Measurements from ENCODE around the gene PPP1R13B. TPM values are rescaled to one million over a fixed set of nuclear protein-coding genes. Genes with fewer than 3 reads are reported as not detected.
A peak's percentile ranks its signal among the peaks of the same experiment; 100 is the strongest.

The PPP1R13B gene
- total RNA-seq, 2 donors from 2014 or later = 18.2 to 22.6 TPM

- Mint-ChIP-seq H3K4me1 (peaks cover 10% of the 10 kb centered on the region), H3K36me3 (ENCODE audit: low read depth) (no peaks in the 10 kb centered on the region), H3K4me3 (peak overlapping the region; percentile 89), H3K27ac (peak overlapping the region; percentile 66), H3K27me3 (no peaks in the 10 kb centered on the region)
- H3K9me3 ChIP-seq (ENCODE audit: control insufficient read depth, low read length, poor library complexity, severe bottlenecking) = no peaks in the 10 kb centered on the region
- ATAC-seq = peak; percentile 68
- DNase-seq = no peak
Observed at GRCh38 chr14:103872481-103873113, 25.2 kb upstream of the PPP1R13B start.

- Mint-ChIP-seq H3K27me3 (no peaks in the 10 kb centered on the region), H3K4me3 (peak overlapping the region; percentile 89), H3K4me1 (peaks cover 10% of the 10 kb centered on the region), H3K27ac (peak overlapping the region; percentile 66), H3K36me3 (ENCODE audit: low read depth) (no peaks in the 10 kb centered on the region)
- ATAC-seq (peak; percentile 86), DNase-seq (peak; percentile 50 to 67 (median 66))
- no peaks in the 10 kb centered on the region for H3K9me3 ChIP-seq (ENCODE audit: control insufficient read depth, low read length, poor library complexity, severe bottlenecking)
Observed at GRCh38 chr14:103871596-103872480, 24.5 kb upstream of the PPP1R13B start.

GRCh38 chr14:103870891-103871595 is 23.7 kb upstream of the PPP1R13B start:
- DNase-seq (no peak), ATAC-seq (no peak)
- Mint-ChIP-seq H3K4me3 (peak overlapping the region; percentile 89), H3K27ac (no peak overlapping the region), H3K36me3 (ENCODE audit: low read depth) (no peaks in the 10 kb centered on the region), H3K4me1 (peaks cover 10% of the 10 kb centered on the region), H3K27me3 (no peaks in the 10 kb centered on the region)
- H3K9me3 ChIP-seq (ENCODE audit: control insufficient read depth, low read length, poor library complexity, severe bottlenecking) = no peaks in the 10 kb centered on the region

GRCh38 chr14:103870144-103870876 is 22.9 kb upstream of the PPP1R13B start:
- Mint-ChIP-seq H3K36me3 (ENCODE audit: low read depth) (no peaks in the 10 kb centered on the region), H3K27me3 (no peaks in the 10 kb centered on the region), H3K4me1 (peaks cover 10% of the 10 kb centered on the region), H3K4me3 (no peak overlapping the region), H3K27ac (no peak overlapping the region)
- DNase-seq = no peak
- no peak for ATAC-seq
- H3K9me3 ChIP-seq (ENCODE audit: control insufficient read depth, low read length, poor library complexity, severe bottlenecking) = no peaks in the 10 kb centered on the region

- no peak overlapping the region for H3K4me3 Mint-ChIP-seq
- ATAC-seq (no peak), DNase-seq (no peak)
- no peaks in the 10 kb centered on the region for H3K9me3 ChIP-seq (ENCODE audit: control insufficient read depth, low read length, poor library complexity, severe bottlenecking)
- no peaks in the 10 kb centered on the region for H3K36me3 Mint-ChIP-seq (ENCODE audit: low read depth)
- no peak overlapping the region for H3K27ac Mint-ChIP-seq
- H3K4me1 Mint-ChIP-seq = peaks cover 10% of the 10 kb centered on the region
- no peaks in the 10 kb centered on the region for H3K27me3 Mint-ChIP-seq
Observed at GRCh38 chr14:103869406-103870143, 22.2 kb upstream of the PPP1R13B start.

- H3K27me3 Mint-ChIP-seq = no peaks in the 10 kb centered on the region
- peaks cover 10% of the 10 kb centered on the region for H3K4me1 Mint-ChIP-seq
- H3K4me3 Mint-ChIP-seq = no peak overlapping the region
- DNase-seq (no peak), ATAC-seq (no peak)
- no peaks in the 10 kb centered on the region for H3K36me3 Mint-ChIP-seq (ENCODE audit: low read depth)
- H3K9me3 ChIP-seq (ENCODE audit: control insufficient read depth, low read length, poor library complexity, severe bottlenecking) = no peaks in the 10 kb centered on the region
- no peak overlapping the region for H3K27ac Mint-ChIP-seq
Observed at GRCh38 chr14:103868242-103868897, 21.0 kb upstream of the PPP1R13B start.

GRCh38 chr14:103867523-103867953 is 20.2 kb upstream of the PPP1R13B start:
- H3K36me3 Mint-ChIP-seq (ENCODE audit: low read depth) = no peaks in the 10 kb centered on the region
- H3K9me3 ChIP-seq (ENCODE audit: control insufficient read depth, low read length, poor library complexity, severe bottlenecking) = no peaks in the 10 kb centered on the region
- peaks cover 8% of the 10 kb centered on the region for H3K4me1 Mint-ChIP-seq
- peaks cover 2% of the 10 kb centered on the region for H3K27me3 Mint-ChIP-seq
- no peak overlapping the region for H3K4me3 Mint-ChIP-seq
- no peak overlapping the region for H3K27ac Mint-ChIP-seq
- ATAC-seq (no peak), DNase-seq (no peak)

- Mint-ChIP-seq H3K36me3 (ENCODE audit: low read depth) (no peaks in the 10 kb centered on the region), H3K4me3 (no peak overlapping the region), H3K4me1 (peaks cover 4% of the 10 kb centered on the region), H3K27ac (no peak overlapping the region), H3K27me3 (peaks cover 7% of the 10 kb centered on the region)
- ATAC-seq = no peak
- DNase-seq = no peak
- H3K9me3 ChIP-seq (ENCODE audit: control insufficient read depth, low read length, poor library complexity, severe bottlenecking) = no peaks in the 10 kb centered on the region
Observed at GRCh38 chr14:103867020-103867419, 19.6 kb upstream of the PPP1R13B start.

- no peaks in the 10 kb centered on the region for H3K36me3 Mint-ChIP-seq (ENCODE audit: low read depth)
- no peaks in the 10 kb centered on the region for H3K9me3 ChIP-seq (ENCODE audit: control insufficient read depth, low read length, poor library complexity, severe bottlenecking)
- H3K4me3 Mint-ChIP-seq = no peak overlapping the region
- H3K27ac Mint-ChIP-seq = no peak overlapping the region
- H3K27me3 Mint-ChIP-seq = peaks cover 14% of the 10 kb centered on the region
- no peak for DNase-seq
- H3K4me1 Mint-ChIP-seq = peaks cover 2% of the 10 kb centered on the region
- ATAC-seq = no peak
Observed at GRCh38 chr14:103863245-103863644, 15.9 kb upstream of the PPP1R13B start.

- Mint-ChIP-seq H3K27me3 (peaks cover 14% of the 10 kb centered on the region), H3K4me3 (no peak overlapping the region), H3K36me3 (ENCODE audit: low read depth) (no peaks in the 10 kb centered on the region), H3K27ac (no peak overlapping the region), H3K4me1 (no peaks in the 10 kb centered on the region)
- DNase-seq = no peak
- no peaks in the 10 kb centered on the region for H3K9me3 ChIP-seq (ENCODE audit: control insufficient read depth, low read length, poor library complexity, severe bottlenecking)
- no peak for ATAC-seq
Observed at GRCh38 chr14:103862393-103862782, 15.0 kb upstream of the PPP1R13B start.

- Mint-ChIP-seq H3K4me3 (no peak overlapping the region), H3K36me3 (ENCODE audit: low read depth) (no peaks in the 10 kb centered on the region), H3K27me3 (peaks cover 14% of the 10 kb centered on the region), H3K27ac (no peak overlapping the region), H3K4me1 (peaks cover under 1% of the 10 kb centered on the region)
- H3K9me3 ChIP-seq (ENCODE audit: control insufficient read depth, low read length, poor library complexity, severe bottlenecking) = no peaks in the 10 kb centered on the region
- no peak for DNase-seq
- ATAC-seq = no peak
Observed at GRCh38 chr14:103861413-103862392, 14.3 kb upstream of the PPP1R13B start.
